Esophagus squamous epithelium (tissue), 4 donors: ENCODE data around the gene MTG2.

Source experiments
- CTCF ChIP-seq, 6 experiments: fragments of 450-650 bp in 4 of 6; fragments of 200-600 bp in 2 of 6; sonication (generic) in 2 of 6; IDR thresholded peaks; one replicate each; pipeline ENCODE4 v1.5.1; 2016 to 2019; ENCODE audit warnings: antibody characterized with exemption in 6 of 6, mild to moderate bottlenecking in 4 of 6, moderate library complexity in 4 of 6
- POLR2A ChIP-seq, 4 donors: fragments of 450-650 bp; IDR thresholded peaks; one replicate each; pipeline ENCODE4 v1.6.1; 2017; ENCODE audit warnings: antibody characterized with exemption in 4 of 4, mild to moderate bottlenecking in 4 of 4, moderate library complexity in 3 of 4

- TF ChIP-seq POLR2A (IDR thresholded peaks at IDR 0.05) (no peak), CTCF (IDR thresholded peaks at IDR 0.05) (no peak)
Observed at GRCh38 chr20:62233684-62234083, 50.9 kb downstream of the MTG2 start.
